NB4 (cell line): ENCODE results near the gene PEDS1.

Source experiments
- MYC ChIP-seq: IDR thresholded peaks from 2 replicates; pipeline ENCODE4 v1.6.1; 2011; ENCODE audit warnings: low read depth, low read length
- TF ChIP-seq, protein P1 (sequence below): IDR thresholded peaks from one replicate; pipeline ENCODE4 v1.5.1; 2012; ENCODE audit warnings: low read depth, low read length
- TF ChIP-seq, protein P2 (sequence below): IDR thresholded peaks from 2 replicates; pipeline ENCODE4 v1.6.1; 2011; ENCODE audit warnings: low read depth, low read length

DNA sequence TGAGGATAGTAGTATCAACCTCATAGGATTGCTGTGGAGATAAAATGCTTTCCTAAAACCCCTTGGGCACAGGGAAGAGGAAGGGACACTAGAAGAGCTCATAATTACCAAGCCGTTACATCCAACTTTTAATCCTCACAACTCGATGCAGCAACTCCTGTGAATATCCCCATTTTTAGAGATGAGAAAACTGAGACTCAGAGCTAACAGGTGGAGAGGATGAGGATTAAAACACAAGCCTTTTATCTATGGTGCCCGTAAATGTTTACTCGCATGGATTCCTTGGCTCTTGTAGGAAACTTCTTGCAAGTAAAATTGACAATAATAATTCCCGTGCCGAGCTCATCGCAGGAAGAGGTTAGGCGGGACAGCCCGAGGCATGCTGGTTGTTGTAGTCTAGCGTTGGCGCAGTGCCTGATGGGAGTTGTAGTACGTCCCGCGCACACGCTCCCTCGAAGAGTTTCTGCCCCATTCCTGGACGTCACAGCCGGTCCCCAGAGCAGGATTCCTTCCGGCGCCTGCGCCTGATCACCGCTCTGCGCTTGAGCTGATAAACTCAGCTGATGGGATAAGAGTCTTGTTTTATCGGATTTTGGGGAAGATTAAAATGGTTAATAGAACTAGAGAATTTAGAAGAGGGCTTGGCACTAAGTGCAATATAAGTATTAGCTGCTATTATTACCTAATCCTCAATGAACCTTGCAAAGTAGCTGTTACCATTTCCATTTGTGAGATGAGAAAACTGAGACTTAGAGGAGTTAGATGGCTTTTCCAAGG is 37.7 kb downstream of the PEDS1 start:
- TF ChIP-seq, protein P1, sequence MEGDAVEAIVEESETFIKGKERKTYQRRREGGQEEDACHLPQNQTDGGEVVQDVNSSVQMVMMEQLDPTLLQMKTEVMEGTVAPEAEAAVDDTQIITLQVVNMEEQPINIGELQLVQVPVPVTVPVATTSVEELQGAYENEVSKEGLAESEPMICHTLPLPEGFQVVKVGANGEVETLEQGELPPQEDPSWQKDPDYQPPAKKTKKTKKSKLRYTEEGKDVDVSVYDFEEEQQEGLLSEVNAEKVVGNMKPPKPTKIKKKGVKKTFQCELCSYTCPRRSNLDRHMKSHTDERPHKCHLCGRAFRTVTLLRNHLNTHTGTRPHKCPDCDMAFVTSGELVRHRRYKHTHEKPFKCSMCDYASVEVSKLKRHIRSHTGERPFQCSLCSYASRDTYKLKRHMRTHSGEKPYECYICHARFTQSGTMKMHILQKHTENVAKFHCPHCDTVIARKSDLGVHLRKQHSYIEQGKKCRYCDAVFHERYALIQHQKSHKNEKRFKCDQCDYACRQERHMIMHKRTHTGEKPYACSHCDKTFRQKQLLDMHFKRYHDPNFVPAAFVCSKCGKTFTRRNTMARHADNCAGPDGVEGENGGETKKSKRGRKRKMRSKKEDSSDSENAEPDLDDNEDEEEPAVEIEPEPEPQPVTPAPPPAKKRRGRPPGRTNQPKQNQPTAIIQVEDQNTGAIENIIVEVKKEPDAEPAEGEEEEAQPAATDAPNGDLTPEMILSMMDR = no peak
- TF ChIP-seq, protein P2, sequence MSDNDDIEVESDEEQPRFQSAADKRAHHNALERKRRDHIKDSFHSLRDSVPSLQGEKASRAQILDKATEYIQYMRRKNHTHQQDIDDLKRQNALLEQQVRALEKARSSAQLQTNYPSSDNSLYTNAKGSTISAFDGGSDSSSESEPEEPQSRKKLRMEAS = peak; percentile 87
- peak; percentile 91 for TF ChIP-seq MYC
